Measurements from ENCODE around the gene NR4A2.

- TF ChIP-seq POLR2A (IDR thresholded peaks at IDR 0.05) = peak; percentile 77 to 87
- peak in 1 of 4 experiments; percentile 7 for TF ChIP-seq CTCF (IDR thresholded peaks at IDR 0.05)
Observed at GRCh38 chr2:156334496-156335478, 2.3 kb upstream of the NR4A2 start.
